Neutrophil (primary cell): ENCODE measurements around the gene IL17D.

Experiments
- H3K27ac ChIP-seq: fragments of 200-600 bp; sonication (generic); 2 replicates; pipeline ENCODE4 v1.5.1; 2016; ENCODE audit warnings: mild to moderate bottlenecking, moderate library complexity
- H3K27me3 ChIP-seq: fragments of 200-600 bp; sonication (generic); 2 replicates; pipeline ENCODE4 v1.6.0; 2016; ENCODE audit warnings: mild to moderate bottlenecking
- H3K36me3 ChIP-seq: fragments of 200-600 bp; sonication (generic); 2 replicates; pipeline ENCODE4 v1.5.1; 2017
- H3K4me1 ChIP-seq, 2 experiments: fragments of 200-600 bp in 1 of 2; sonication (generic) in 1 of 2; 1 replicate in 1 of 2; 2 replicates in 1 of 2; pipeline versions ENCODE4 v1.5.1 to v1.6.1; 2013 to 2016; ENCODE audit warnings: low read depth in 1 of 2, low read length in 1 of 2, mild to moderate bottlenecking in 1 of 2, moderate library complexity in 1 of 2; ENCODE audit not compliant: control insufficient read depth in 1 of 2, insufficient read depth in 1 of 2
- H3K4me3 ChIP-seq, 2 experiments: fragments of 200-600 bp in 1 of 2; sonication (generic) in 1 of 2; 1 replicate in 1 of 2; 2 replicates in 1 of 2; pipeline ENCODE4 v1.5.1; 2013 to 2016; ENCODE audit warnings: low read depth in 1 of 2, low read length in 1 of 2, mild to moderate bottlenecking in 1 of 2, moderate library complexity in 1 of 2
- H3K9me3 ChIP-seq: fragments of 200-600 bp; sonication (generic); 2 replicates; pipeline ENCODE4 v1.5.1; 2016
- TF ChIP-seq, protein P1 (sequence below): fragments of 200-600 bp; sonication (generic); IDR thresholded peaks from 2 replicates; pipeline ENCODE4 v1.5.1; 2016; ENCODE audit warnings: antibody characterized with exemption

Gene IL17D

DNA sequence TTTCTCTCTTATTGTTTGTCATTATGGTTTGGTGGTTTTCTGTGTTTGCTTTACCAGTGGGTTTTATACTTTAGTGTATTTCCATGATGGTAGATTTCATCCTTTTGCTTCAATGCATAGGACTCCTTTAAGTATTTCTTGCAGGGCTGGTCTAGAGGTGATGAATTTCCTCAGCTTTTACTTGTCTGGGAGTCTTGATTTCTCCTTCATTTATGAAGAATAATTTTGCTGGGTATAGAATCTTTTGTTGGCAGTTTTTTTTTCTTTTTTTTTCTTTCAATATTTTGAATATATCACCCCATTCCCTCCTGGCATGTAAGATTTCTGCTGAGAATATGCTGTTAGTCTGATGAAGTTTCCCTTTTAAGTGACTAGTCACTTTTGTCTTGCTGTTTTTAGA lies 50.5 kb downstream of the IL17D start:
- TF ChIP-seq, protein P1, sequence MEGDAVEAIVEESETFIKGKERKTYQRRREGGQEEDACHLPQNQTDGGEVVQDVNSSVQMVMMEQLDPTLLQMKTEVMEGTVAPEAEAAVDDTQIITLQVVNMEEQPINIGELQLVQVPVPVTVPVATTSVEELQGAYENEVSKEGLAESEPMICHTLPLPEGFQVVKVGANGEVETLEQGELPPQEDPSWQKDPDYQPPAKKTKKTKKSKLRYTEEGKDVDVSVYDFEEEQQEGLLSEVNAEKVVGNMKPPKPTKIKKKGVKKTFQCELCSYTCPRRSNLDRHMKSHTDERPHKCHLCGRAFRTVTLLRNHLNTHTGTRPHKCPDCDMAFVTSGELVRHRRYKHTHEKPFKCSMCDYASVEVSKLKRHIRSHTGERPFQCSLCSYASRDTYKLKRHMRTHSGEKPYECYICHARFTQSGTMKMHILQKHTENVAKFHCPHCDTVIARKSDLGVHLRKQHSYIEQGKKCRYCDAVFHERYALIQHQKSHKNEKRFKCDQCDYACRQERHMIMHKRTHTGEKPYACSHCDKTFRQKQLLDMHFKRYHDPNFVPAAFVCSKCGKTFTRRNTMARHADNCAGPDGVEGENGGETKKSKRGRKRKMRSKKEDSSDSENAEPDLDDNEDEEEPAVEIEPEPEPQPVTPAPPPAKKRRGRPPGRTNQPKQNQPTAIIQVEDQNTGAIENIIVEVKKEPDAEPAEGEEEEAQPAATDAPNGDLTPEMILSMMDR, result no peak
- Histone ChIP-seq H3K27ac (no peak overlapping the region), H3K4me1 (no peaks in the 10 kb centered on the region), H3K9me3 (no peaks in the 10 kb centered on the region), H3K27me3 (no peaks in the 10 kb centered on the region), H3K4me3 (no peak overlapping the region), H3K36me3 (no peaks in the 10 kb centered on the region)

DNA sequence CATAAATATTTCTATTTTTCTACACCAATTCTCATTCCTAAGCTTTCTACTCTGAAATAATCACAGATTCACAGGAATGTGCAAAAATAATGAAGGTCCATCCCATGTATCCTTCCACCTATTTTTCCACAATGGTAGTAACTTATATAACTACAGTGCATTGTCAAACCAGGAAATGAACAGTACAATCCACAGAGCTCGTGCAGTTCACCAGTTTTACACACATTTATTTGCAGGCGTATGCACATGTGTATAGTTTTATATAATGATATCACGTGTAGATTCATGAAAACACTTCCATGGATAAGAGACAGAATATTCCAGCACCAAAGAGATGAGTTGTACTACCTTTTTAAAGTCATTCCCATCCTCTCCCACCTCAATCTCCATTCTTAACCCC lies 57.4 kb downstream of the IL17D start:
- H3K4me1 ChIP-seq, result no peaks in the 10 kb centered on the region

DNA sequence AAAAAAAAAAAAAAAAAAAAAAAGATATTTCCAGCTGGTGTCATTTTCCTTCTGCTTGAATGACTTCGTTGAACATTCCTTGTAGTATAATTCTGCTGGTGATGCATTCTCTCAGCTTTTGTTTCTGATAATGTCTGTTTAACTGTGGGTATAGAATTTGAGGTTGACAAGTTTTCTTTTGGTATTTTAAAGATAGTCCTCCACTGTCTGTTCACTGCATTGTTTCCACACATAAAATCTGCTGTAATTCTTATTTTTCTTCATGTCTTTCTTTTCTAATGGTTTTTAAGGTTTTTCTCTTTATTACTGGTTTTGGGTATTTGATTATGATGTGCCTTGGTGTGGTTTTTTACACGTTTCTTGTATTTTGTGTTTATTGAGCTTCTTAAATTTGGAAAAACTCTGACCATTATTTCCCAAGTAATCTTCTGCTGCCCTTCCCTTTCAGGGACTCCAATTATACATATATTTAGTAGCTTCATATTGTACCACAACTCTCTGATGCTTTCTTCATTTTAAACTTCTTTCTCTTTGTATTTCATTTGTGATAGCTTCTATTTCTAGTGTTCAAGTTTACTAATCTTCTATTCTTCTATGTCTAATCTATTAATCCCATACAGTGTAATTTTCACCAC lies 63.9 kb downstream of the IL17D start:
- TF ChIP-seq, protein P1, result no peak
- Histone ChIP-seq H3K4me3 (no peak overlapping the region), H3K4me1 (peaks cover under 1 to 2% of the 10 kb centered on the region in 2 experiments), H3K36me3 (no peaks in the 10 kb centered on the region), H3K9me3 (no peaks in the 10 kb centered on the region), H3K27me3 (no peaks in the 10 kb centered on the region), H3K27ac (no peak overlapping the region)

More for the DNA sequence above, 57.4 kb downstream of the IL17D start:
- H3K36me3 ChIP-seq, result no peaks in the 10 kb centered on the region
- no peak overlapping the region for H3K4me3 ChIP-seq
- TF ChIP-seq, protein P1, result no peak
- no peak overlapping the region for H3K27ac ChIP-seq
- no peaks in the 10 kb centered on the region for H3K27me3 ChIP-seq
- H3K9me3 ChIP-seq, result no peaks in the 10 kb centered on the region

DNA sequence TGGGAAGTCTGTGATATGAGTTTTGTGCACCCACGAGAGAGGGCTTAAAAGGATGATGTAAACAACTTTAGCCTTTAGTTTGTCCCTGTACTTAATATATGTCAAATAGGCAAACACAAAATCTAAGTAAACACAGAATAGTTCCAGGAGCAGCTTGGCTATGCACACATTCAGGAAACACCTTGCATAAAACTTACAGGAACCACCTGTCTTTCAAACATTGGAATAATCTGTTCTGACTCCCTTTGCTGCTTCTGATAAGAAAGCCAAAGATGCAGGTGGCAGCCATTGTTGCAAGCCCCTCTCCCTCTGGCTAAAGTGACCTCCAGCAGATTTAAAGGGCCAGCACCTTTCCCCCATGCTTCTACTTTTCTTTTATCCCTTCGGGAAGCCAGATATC lies 65.6 kb downstream of the IL17D start:
- no peaks in the 10 kb centered on the region for H3K27me3 ChIP-seq
- H3K4me3 ChIP-seq, result no peak overlapping the region
- no peaks in the 10 kb centered on the region for H3K36me3 ChIP-seq
- TF ChIP-seq, protein P1, result no peak
- peaks cover 11 to 13% of the 10 kb centered on the region in 2 experiments for H3K4me1 ChIP-seq
- no peak overlapping the region for H3K27ac ChIP-seq
- H3K9me3 ChIP-seq, result no peaks in the 10 kb centered on the region

DNA sequence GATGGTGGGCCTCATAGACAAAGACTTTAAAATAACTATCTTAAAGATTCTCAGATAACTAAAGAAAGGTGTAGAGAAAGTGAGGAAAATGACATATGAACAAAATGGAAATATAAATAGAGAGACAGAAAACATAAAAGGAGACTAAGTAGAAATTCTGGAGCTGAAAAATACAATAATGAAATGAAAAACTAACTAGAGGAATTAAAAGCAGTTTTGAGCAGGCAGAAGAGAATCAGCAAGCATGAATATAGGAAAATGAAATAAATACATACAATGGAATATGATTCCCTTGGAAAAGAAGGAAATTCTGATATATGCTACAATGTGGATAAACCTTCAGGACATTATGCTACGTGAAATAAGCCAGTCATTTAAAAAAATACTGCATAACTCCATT lies 66.3 kb downstream of the IL17D start:
- H3K9me3 ChIP-seq, result no peaks in the 10 kb centered on the region
- H3K27me3 ChIP-seq, result no peaks in the 10 kb centered on the region
- H3K36me3 ChIP-seq, result no peaks in the 10 kb centered on the region
- H3K27ac ChIP-seq, result no peak overlapping the region
- H3K4me1 ChIP-seq, result peaks cover 11 to 16% of the 10 kb centered on the region in 2 experiments
- TF ChIP-seq, protein P1, result no peak
- no peak overlapping the region for H3K4me3 ChIP-seq
